ENCODE measurements around the gene TMEM248.
A peak's percentile ranks its signal among the peaks of the same experiment; 100 is the strongest.
"Not testable (repeated sequence)": the region's sequence is repeated elsewhere in the genome, so short reads cannot be mapped to it uniquely, and the experiment has no call there.

Gene TMEM248

DNA sequence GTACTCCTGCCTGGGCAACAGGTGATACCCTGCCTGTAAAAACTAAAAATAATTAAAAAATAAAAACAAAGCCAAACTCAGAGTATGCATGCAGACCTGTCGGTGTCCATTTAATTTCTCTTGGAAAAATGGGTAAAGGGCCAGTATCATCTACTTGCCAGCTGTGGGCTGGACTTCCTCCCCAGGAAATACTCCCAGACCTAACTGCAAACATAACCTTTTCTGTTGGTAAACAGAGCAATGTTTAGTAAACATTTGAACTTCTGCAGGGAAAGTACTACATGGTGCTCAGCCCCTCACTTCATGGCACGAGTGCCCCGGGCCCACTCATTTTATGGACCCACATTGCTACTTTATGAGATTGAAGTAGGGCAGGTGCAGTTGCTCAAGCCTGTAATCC is 10.2 kb upstream of the TMEM248 start:
- no peak for DNase-seq

- DNase-seq, result not testable (repeated sequence)
These were observed 9.8 kb upstream of the TMEM248 start for GRCh38 chr7:66911191-66911590.

DNA sequence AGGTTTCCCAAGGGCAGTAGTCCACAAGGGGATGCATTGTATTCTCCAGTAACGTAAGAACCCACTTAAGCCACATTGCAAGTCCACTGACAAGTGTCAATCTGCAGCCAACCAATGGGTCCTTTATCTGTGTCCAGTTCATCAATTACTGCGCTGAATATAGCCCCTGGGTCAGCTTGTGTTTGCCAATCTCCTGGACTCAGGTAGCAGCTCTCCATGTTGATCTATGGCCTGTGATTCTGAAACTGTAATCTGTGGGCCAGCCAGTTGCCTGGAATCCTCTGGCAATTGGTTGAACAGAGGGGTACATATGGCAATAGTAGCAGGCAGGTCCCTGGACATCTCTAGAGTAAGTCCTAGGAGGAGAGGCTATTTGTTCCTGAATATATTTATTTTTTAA is 8.8 kb upstream of the TMEM248 start:
- DNase-seq, result no peak

DNA sequence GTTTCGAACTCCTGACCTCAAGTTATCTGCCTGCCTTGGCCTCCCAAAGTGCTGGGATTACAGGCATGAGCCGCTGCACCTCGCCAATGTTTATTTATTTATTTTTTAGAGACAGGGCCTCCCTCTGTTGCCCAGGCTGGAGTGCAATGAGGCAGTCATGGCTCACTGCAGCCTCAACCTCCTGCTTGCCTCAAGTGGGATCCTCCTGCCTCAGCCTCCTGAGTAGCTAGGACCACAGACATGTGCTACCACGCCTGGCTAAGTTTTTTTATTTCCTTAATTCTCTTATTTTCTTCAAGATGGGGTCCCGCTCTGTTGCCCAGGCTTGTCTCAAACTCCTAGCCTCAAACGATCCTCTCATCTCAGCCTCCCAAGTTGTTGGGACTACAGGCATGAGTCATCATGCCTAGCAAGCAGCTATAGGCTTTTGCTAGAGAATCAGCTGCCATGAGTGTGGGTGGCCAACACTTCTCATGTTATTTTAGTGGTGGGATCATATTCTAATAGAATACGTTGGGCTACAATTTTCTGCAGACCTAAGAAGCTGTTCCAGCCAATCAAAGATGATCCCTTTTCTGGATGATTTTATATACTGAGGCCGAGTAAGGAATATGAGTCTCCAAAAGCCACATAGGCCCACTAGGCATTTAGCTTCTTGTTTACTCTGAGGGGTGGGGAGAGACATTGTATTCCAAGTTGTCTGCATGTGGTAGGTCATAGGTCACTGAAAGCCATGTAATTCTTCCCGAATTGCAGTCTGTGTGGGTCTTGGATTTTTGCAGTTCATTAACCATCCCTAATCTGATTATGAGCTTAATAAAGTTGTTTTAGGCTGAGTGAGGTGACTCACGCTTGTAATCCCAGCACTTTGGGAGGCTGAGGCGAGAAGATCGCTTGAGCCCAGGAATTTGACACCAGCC is 7.6 kb upstream of the TMEM248 start:
- DNase-seq, result peak; percentile 85

- DNase-seq, result not testable (repeated sequence)
These were observed 3.1 kb upstream of the TMEM248 start for GRCh38 chr7:66917904-66918303.

DNA sequence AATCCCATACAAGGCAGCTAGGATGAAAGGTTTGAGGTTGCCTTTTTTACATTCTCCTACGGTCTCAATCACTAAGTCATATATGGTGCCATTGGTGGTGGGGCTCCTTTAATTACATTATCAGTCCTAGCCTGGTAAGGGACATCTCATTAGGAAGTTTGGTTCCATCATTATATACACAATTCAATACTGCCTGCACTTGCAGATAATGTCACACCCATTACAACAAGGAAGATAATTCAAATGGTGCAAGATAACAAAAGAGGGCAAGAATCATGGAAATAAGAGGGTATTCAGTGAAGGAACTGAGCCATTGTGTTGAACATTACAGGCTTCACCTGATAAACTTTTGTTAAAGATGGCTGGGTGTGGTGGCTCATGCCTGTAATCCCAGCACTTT is 1.7 kb upstream of the TMEM248 start:
- DNase-seq, result no peak

DNA sequence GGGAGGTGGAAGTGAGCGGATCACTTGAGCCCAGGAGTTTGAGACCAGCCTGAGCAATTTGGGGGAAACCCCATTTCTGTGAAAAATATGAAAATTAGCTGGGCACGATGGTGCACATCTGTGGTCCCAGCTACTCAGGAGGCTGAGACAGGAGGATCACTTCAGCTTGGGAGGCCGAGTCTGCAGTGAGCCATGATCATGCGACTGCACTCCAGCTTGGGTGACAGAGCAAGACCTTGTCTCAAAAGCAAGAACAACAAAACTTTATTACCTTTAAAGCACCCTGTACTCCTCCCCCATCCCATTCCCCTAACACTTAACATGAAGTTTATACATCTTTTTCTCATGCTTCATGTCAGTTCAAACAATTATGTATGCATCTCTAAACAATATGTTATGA is 1.3 kb upstream of the TMEM248 start:
- DNase-seq, result no peak

DNA sequence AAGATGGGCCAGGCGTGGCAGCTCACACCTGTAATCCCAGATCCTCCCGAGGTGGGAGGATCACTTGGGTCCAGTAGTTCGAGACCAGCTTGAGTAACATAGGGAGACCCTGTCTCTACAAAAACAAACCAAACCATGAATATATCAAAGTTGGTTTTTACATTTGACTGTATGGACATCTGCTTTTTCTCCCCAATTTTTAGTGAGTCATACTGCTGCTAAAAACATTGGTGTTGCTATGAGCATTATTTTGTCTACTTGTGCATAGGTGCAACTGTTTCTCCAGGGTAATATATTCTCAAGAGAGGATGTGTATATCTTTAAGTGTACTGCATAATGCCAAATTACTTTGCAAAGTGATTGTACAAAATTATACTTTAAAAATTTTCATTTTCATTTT is 769 bp upstream of the TMEM248 start:
- no peak for DNase-seq

- peak; percentile 40 for DNase-seq
These were observed 432 bp downstream of the TMEM248 start for GRCh38 chr7:66921396-66921917.

GRCh38 chr7:66921918-66922486 is 977 bp downstream of the TMEM248 start:
- peak; percentile 40 for DNase-seq

DNA sequence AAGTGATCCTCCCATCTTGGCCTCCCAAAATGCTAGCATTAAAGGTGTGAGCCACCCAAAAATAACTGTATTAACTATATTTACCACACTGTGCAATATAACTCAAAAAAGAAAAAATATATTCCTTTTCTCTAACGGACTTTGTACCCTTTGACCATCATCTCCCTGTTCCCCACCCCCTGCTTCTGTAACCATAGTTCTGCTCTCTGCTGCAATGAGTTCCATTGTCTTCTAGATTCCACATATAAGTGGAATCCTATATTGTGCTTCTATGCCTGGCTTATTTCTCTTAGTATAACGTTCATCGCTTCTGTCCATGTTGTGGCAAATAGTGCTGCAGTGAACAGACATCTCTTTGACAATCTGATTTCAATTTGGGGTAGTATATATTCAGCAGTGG is 4.2 kb downstream of the TMEM248 start:
- DNase-seq, result no peak

DNA sequence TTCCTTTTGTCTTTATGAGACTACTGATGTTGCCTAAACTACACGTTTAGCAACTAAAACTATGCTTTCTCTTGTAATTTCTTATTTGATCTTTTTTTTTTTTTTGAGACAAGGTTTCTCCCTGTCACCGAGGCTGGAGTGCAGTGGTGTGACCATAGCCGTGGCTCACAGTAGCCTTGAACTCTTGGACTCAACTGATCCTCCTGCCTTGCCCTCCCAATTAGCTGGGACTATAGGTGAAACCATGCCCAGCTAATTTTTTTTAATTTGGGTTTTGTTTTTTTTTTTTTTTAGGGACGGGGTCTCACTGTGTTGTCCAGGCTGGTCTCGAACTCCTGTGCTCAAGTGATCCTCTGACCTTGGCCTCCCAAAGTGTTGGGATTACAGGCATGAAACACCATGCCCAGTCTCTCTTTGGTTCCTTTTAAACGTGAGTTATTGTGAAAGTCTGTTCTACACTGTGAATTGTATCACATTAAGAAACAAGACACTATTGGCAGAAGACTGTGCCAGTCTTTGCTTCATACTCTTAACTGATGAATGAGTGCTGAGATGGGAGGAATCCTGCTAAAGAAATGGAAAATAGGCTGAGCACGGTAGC is 6.4 kb downstream of the TMEM248 start:
- DNase-seq, result no peak

DNA sequence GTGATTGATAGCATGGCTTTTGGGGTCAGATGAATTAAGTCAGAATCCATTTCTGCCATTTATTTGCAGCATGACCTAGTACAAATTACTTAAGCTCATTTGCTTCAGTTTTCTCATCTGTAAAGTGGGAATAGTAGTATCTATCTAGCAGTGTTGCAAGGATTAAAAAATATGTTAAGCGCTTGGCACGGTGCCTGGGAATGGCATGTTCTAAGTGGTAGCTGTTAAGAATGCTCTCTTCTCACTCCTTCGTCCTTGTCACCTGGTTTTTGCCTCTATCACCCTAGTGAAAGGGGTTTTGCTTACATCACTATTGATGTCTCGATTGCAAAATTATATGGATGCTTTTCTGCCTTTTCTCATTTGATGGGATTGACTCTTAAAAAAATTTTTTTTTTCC is 7.4 kb downstream of the TMEM248 start:
- DNase-seq, result peak; percentile 40

GRCh38 chr7:66929165-66929564 is 8.1 kb downstream of the TMEM248 start:
- DNase-seq, result no peak

DNA sequence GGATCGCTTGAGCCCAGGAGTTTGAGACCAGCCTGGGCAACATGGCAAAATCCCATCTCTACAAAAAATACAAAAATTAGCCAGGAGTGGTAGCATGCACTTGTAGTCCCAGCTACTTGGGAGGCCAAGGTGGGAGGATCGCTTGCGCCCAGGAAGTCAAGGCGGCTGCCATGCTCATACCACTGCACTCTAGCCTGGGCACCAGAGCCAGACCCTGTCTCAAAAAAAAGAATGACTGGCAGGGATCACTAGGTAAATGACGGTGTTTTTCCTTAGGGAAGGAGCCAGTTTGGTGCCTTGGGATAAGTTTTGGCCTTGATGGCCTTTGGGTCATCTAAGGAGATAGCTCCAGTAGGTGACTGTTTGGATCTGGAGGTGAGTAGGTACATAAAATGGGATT is 8.9 kb downstream of the TMEM248 start:
- no peak for DNase-seq

DNA sequence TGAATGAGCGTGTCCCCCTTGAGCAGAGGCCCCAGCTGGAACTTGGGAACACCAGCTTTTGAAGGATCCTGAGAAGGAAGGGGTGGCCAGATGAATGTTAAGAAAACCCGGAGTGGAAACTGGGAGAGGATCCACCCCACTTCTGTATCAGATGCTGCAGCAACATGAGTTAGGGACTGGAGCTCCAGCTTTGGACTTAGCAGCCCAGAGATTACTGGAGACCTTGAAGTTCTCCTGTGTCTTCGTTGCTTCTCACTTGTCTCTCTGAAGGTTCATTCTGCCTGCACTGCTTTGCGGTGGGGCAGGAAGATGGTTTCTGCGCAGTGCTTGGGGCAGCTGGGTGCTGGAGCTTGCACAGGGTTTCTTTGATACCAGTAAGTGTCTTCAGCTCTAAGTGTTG is 9.3 kb downstream of the TMEM248 start:
- DNase-seq, result peak; percentile 74

DNA sequence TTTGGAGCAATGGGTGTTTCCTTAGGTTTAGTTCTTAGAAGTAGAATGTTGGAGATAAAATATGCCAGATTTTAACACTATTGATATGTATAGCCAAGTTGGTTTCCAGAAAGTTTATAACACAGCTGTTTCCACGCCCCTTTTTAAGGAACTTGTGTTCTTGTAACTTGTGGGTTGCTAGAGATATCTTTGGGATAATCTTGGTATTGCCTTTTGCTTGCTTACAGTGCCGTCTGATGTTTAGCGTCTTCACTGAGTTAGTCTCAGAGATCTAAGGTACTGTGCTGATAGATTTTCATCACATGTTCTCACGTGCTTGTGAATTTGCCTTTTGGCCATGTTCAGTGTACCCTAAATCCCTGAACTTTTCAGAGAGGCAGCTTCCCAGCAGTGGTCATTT is 12.4 kb downstream of the TMEM248 start:
- no peak for DNase-seq

GRCh38 chr7:66937940-66938339 is 16.9 kb downstream of the TMEM248 start:
- no peak for DNase-seq

DNA sequence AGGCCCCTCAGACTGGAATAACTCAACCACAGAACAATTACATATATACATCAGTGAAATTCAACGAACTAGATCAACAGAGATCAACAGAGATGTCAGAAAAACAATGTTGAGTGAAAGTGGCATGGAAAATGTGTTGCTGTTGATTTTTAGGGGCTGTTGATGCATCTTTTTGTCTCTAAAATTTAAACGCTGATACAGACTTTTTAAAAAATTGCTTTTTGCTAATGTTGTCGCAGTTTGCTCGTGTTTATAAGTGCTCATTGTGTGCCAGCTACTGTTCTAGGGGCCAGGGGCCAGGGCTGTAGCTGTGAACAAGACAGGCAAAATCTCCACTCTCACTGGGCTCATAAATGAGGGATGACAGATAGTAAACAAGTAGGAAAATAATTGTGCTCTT is 18.3 kb downstream of the TMEM248 start:
- DNase-seq, result no peak

DNA sequence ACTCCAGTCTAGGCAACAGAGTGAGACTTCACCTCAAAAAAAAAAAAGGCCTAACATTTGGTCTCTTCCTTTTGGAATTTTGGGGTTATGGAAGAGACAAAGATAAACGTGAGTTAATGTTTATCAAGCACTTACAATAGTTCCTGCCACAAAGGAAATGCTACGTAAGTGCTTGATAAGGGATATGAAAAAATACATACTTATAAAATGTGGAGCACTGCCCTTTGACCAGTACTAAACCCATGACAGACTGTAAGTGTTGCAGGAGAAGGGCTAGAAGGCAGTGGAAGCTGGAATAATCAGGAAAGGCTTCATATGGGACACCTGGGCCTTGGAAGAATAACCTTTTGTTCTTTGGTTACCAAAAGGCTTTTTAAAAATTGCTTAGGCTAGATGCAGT is 25.5 kb downstream of the TMEM248 start:
- no peak for DNase-seq

DNA sequence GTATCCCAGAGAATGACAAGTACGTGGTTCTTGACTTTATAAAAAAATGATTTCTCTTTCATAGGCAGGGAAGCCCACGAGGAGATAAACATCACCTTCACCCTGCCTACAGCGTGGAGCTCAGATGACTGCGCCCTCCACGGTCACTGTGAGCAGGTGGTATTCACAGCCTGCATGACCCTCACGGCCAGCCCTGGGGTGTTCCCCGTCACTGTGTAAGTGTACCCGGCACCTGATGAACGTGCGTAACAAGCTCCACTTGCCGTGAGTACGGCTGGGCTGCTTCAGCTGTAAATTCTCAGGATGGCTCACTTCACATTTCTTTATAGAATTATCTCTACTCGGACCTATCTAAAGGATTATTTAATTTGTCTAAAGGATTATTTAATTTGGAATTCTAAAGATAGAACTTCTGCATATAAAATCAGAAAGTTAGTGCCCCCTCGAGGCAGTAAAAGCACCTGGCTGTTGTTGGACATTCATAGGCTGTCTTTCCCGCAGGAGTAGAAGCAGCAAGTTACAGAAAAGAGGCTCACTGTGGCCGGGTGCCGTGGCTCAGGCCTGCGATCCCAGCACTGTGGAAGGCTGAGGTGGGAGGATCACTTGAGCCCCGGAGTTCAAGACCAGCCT is 27.6 kb downstream of the TMEM248 start:
- DNase-seq, result no peak

GRCh38 chr7:66950311-66950710 is 29.3 kb downstream of the TMEM248 start:
- peak; percentile 80 for DNase-seq

- DNase-seq, result peak; percentile 75
These were observed 29.7 kb downstream of the TMEM248 start for GRCh38 chr7:66950763-66951162.

Data from NCI-H82 (cell line).